GM12878 (cell line): ENCODE data around the gene TBC1D2B. TPM values are rescaled to one million over a fixed set of nuclear protein-coding genes. Genes with fewer than 3 reads are reported as not detected.

Source experiments
- ATAC-seq: fragments of 200-7000 bp; cut with Tn5 transposase; 3 replicates; pipeline ENCODE4 v1.9.1; 2020; ENCODE audit warnings: mild to moderate bottlenecking, moderate library complexity
- BruUV-seq: library from RNA; stranded (reverse); fragments of 400-500 nt; replicated peaks from 2 replicates; lab custom pipeline; 2021; lab: Mats Ljungman, UMichigan
- CTCF ChIA-PET: fragments of 300-600 bp; sonication (Branson Sonifier 250); formaldehyde crosslinking; extraction: SDS; loops from one replicate; lab custom pipeline; 2021; ENCODE audit warnings: inconsistent platforms; lab: Yijun Ruan, JAX
- POLR2A ChIA-PET: fragments of 350-600 bp; formaldehyde crosslinking; extraction: SDS; loops from one replicate; lab custom pipeline; 2021; ENCODE audit warnings: inconsistent platforms; lab: Charles Lee
- RAD21 ChIA-PET: fragments of 300-600 bp; sonication (Branson Sonifier 250); formaldehyde crosslinking; loops from one replicate; lab custom pipeline; 2023; ENCODE audit warnings: antibody characterized with exemption; ENCODE audit not compliant: unreplicated experiment; lab: Charles Lee
- SMC1A ChIA-PET: fragments of 300-600 bp; sonication (Branson Sonifier 250); formaldehyde crosslinking; loops from one replicate; lab custom pipeline; 2023; ENCODE audit not compliant: unreplicated experiment, uncharacterized antibody; lab: Charles Lee
- DNase-seq: peaks from one replicate; pipeline ENCODE4 v3.0.0-alpha.2; 2011; ENCODE audit warnings: low read depth, low spot score
- FAIRE-seq: peaks from 3 replicates; lab custom pipeline; 2011; peaks lifted over from hg19 to GRCh38; lab: Jason Lieb, UNC
- H2AFZ ChIP-seq: 2 replicates; pipeline ENCODE4 v1.6.0; 2011; ENCODE audit warnings: low read depth, low read length, control low read depth; ENCODE audit not compliant: control insufficient read depth
- H3K27ac ChIP-seq: 2 replicates; pipeline ENCODE4 v1.5.1; 2011; ENCODE audit warnings: control low read depth; ENCODE audit not compliant: control insufficient read depth, insufficient read depth
- H3K27me3 ChIP-seq, 2 experiments: replicated peaks in 1 of 2; 2 replicates each; pipeline versions ENCODE4 v1.6.0 to v1.6.1; 2011; ENCODE audit warnings: low read length in 1 of 2; ENCODE audit not compliant: control insufficient read depth in 2 of 2, insufficient read depth in 2 of 2
- H3K36me3 ChIP-seq, 2 experiments: 2 replicates each; pipeline ENCODE4 v1.5.1; 2011; ENCODE audit warnings: low read length in 1 of 2; ENCODE audit not compliant: control insufficient read depth in 2 of 2, insufficient read depth in 2 of 2
- H3K4me1 ChIP-seq: 2 replicates; pipeline ENCODE4 v1.6.1; 2011; ENCODE audit warnings: mild to moderate bottlenecking, low read length, moderate library complexity, mixed read lengths; ENCODE audit not compliant: control insufficient read depth, insufficient read depth
- H3K4me2 ChIP-seq: 2 replicates; pipeline ENCODE4 v1.6.0; 2011; ENCODE audit warnings: control low read depth; ENCODE audit not compliant: control insufficient read depth, insufficient read depth
- H3K4me3 ChIP-seq: fragments of 200-600 bp; sonication (generic); 2 replicates; pipeline ENCODE4 v1.5.1; 2016
- H3K79me2 ChIP-seq: 2 replicates; pipeline ENCODE4 v1.6.0; 2011; ENCODE audit warnings: low read length; ENCODE audit not compliant: control insufficient read depth, insufficient read depth
- H3K9ac ChIP-seq: 2 replicates; pipeline ENCODE4 v1.8.0; 2011; ENCODE audit warnings: low read length, control low read depth, mixed read lengths; ENCODE audit not compliant: control insufficient read depth, insufficient read depth
- H3K9me3 ChIP-seq: replicated peaks from 3 replicates; pipeline ENCODE4 v1.5.1; 2011; ENCODE audit warnings: mild to moderate bottlenecking, low read length; ENCODE audit not compliant: control insufficient read depth, insufficient read depth
- H4K20me1 ChIP-seq: 2 replicates; pipeline ENCODE4 v1.6.0; 2011; ENCODE audit not compliant: control insufficient read depth, insufficient read depth
- BCL11A ChIP-seq: IDR thresholded peaks from 2 replicates; pipeline ENCODE4 v1.6.1; 2011; ENCODE audit warnings: low read depth, low read length
- RAD51 ChIP-seq: fragments of 450-650 bp; IDR thresholded peaks from 2 replicates; pipeline ENCODE4 v1.6.1; 2016; ENCODE audit warnings: moderate library complexity, mild to moderate bottlenecking, inconsistent platforms
- REST ChIP-seq: IDR thresholded peaks from 2 replicates; pipeline ENCODE4 v1.6.1; 2012; ENCODE audit warnings: mild to moderate bottlenecking, low read depth, low read length
- SKIL ChIP-seq: fragments of 450-650 bp; IDR thresholded peaks from 2 replicates; pipeline ENCODE4 v1.6.1; 2017; ENCODE audit warnings: mild to moderate bottlenecking, low read depth, inconsistent platforms; ENCODE audit not compliant: poor library complexity, severe bottlenecking
- WRNIP1 ChIP-seq: IDR thresholded peaks from 2 replicates; pipeline ENCODE4 v1.6.1; 2011; ENCODE audit warnings: low read depth, low read length, improper control_type of control experiment, borderline replicate concordance
- ZNF384 ChIP-seq: IDR thresholded peaks from 2 replicates; pipeline ENCODE4 v1.6.1; 2012; ENCODE audit warnings: low read depth, mild to moderate bottlenecking, low read length, improper control_type of control experiment, borderline replicate concordance
- ZSCAN29 ChIP-seq: fragments of 450-650 bp; IDR thresholded peaks from 2 replicates; pipeline ENCODE4 v1.6.1; 2017; ENCODE audit warnings: mild to moderate bottlenecking, moderate library complexity
- WGBS: methylation state at CpG from one replicate; pipeline ENCODE4 v1.1.6; 2016; ENCODE audit warnings: low lambda C conversion rate; ENCODE audit not compliant: insufficient replicate concordance, insufficient coverage; ENCODE audit errors: missing lambda C conversion rate; 5-methylcytosine and 5-hydroxymethylcytosine counted together
- in situ Hi-C: fragments of 300-500 bp; cut with MboI; formaldehyde crosslinking; loops from 9 replicates; pipeline ENCODE4 v1.14.3; 2018; ENCODE audit warnings: mixed read lengths
- intact Hi-C: fragments of 100-400 bp; cut with micrococcal nuclease; formaldehyde crosslinking; loops from one replicate; pipeline ENCODE4 v1.14.2; 2022; ENCODE audit not compliant: unreplicated experiment
- polyA plus RNA-seq, 11 experiments: library from polyadenylated mRNA; depleted of rRNA in 4 of 11; unstranded in 6 of 11; stranded (reverse) in 5 of 11; fragments of >200 nt; fragmentation: Nextera tagmentation in 4 of 11; fragmentation: Illumina TruSeq in 1 of 11; extraction: Ambion mirVana in 4 of 11; extraction: Trizol in 1 of 11; gene quantifications; 1 replicate in 1 of 11; 2 replicates in 10 of 11; pipeline versions ENCODE4 v1.2.1 to v1.2.3, GENCODE V29; 2011 to 2016; ENCODE audit warnings: inconsistent platforms in 2 of 11, missing spikeins in 2 of 11, low read depth in 1 of 11
- total RNA-seq, 4 experiments: library from RNA; depleted of rRNA in 3 of 4; stranded (reverse); fragments of >200 nt in 3 of 4; fragmentation: Illumina TruSeq in 1 of 4; extraction: Trizol in 1 of 4; gene quantifications; 2 replicates each; pipeline versions ENCODE4 v1.2.1 to v1.2.3, GENCODE V29; 2013 to 2021

TBC1D2B gene
- total and polyA plus RNA-seq, 10 of the 15 experiments (the other 5 are each of a cell fraction or from before 2014, with no cell fraction given): 1.3 to 53.4 (median 19.4) TPM

GRCh38 chr15:77969055-77969454 lies 108.5 kb downstream of the TBC1D2B start:
- H3K27me3 ChIP-seq: no peaks in the 10 kb centered on the region
- H3K27ac ChIP-seq: no peak overlapping the region
- ChIA-PET POLR2A (interaction anchor here (0.6 kb wide), 1 partner anchor 757 kb away, joined by 3 read pairs; no protein-coding TSS in a partner anchor), RAD21 (interaction anchor here (1.3 to 5.9 kb wide), 2 partner anchors 81 to 141 kb away, joined by 3 to 157 read pairs; no protein-coding TSS in a partner anchor), CTCF (interaction anchor here (0.6 to 6.1 kb wide), 8 partner anchors 9 to 271 kb away, joined by 3 to 327 read pairs (median 10); no protein-coding TSS in a partner anchor), SMC1A (interaction anchor here (0.8 to 5.7 kb wide), 6 partner anchors 48 to 331 kb away, joined by 3 to 184 read pairs (median 4); partner anchors contain the start of gene SKIC8)
- H3K9ac ChIP-seq: no peak overlapping the region
- no peak overlapping the region for H3K4me3 ChIP-seq
- ATAC-seq (no peak), FAIRE-seq (no peak), DNase-seq (no peak)
- H2AFZ ChIP-seq: no peak overlapping the region
- no peaks in the 10 kb centered on the region for H4K20me1 ChIP-seq
- in situ Hi-C loops: loop anchor here (5.0 kb wide), 2 partner anchors 138 to 228 kb away; no protein-coding TSS in a partner anchor
- intact Hi-C loops: loop anchor here (5.0 kb wide), 2 partner anchors 33 to 98 kb away; no protein-coding TSS in a partner anchor
- H3K36me3 ChIP-seq: no peaks in the 10 kb centered on the region
- 40% methylated on average over 2 of the region's 2 CpGs for WGBS
- no TSS peak for BruUV-seq
- H3K9me3 ChIP-seq: no peaks in the 10 kb centered on the region
- 0 out of 2 replicates have a peak, but pooled peaks cover under 1% of the 10 kb centered on the region for H3K4me1 ChIP-seq
- H3K79me2 ChIP-seq: no peaks in the 10 kb centered on the region
- TF ChIP-seq ZNF384: no peak
- no peak for TF ChIP-seq BCL11A
- TF ChIP-seq REST: no peak
- no peak for TF ChIP-seq SKIL
- no peak for TF ChIP-seq WRNIP1
- no peak for TF ChIP-seq RAD51
- no peak for TF ChIP-seq ZSCAN29
- no peak overlapping the region for H3K4me2 ChIP-seq
